GM21390 (cell line): ENCODE results near the gene BCKDHB.
"Not testable (repeated sequence)": the region's sequence is repeated elsewhere in the genome, so short reads cannot be mapped to it uniquely, and the experiment has no call there.

Experiments
- ATAC-seq: cut with Tn5 transposase; IDR thresholded peaks from one replicate; pipeline ENCODE4 v1.9.1; 2021; ENCODE audit not compliant: unreplicated experiment

BCKDHB gene

DNA sequence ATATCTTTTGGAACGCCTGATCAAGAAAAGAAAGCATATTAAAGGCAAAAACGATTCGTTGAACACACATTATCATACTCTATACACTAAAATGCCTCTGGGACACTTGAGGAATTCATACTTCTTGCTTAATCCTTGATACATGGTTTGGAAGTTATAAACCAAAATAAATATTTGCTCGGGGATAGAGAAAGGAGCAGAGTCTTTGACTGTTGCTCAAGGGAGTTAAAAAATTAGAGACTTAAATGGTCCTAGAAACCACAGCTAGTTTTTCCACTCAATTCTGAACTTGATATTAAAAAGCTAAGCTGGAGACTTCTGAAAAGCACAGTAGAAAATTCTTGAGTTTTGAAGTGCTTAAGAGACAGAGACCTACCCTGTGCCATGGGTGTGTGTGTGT is 98.9 kb downstream of the BCKDHB start:
- no peak for ATAC-seq

DNA sequence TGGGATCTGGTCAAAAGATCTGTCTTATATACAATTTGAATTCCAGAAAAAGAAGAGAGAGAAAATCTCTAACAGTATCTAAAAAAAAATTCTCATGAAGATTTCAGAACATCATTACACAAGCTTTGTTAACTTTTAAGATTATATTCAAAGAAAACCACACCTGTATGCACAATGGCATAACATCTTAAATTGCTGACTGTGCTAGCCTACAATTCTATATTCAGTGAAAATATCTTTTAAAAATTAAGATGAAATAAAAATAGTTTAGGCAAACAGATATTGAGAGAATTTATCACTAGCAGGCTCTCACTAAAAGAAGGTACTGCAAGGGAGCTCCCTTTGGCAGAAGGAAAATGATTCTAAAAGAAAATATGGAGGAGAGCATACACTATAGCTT is 100.3 kb downstream of the BCKDHB start:
- no peak for ATAC-seq

DNA sequence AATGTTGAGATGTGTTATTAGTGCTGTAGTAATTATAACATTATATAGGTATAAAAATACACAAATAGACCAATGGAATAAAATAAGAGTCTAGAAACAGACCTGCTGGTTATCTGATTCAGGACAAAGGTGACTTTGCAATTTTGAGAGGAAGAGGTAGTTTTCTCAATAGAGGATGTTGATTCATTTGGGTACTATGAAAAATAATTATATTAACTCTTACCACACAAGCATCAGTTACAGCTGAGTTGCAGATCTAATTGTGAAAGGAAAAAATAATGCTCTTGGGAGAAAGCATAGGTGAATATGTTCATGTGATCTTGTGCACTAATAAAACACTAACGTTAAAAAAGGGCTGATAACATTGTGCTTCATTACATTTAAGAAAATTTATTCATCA is 103.0 kb downstream of the BCKDHB start:
- ATAC-seq, result peak; percentile 44

DNA sequence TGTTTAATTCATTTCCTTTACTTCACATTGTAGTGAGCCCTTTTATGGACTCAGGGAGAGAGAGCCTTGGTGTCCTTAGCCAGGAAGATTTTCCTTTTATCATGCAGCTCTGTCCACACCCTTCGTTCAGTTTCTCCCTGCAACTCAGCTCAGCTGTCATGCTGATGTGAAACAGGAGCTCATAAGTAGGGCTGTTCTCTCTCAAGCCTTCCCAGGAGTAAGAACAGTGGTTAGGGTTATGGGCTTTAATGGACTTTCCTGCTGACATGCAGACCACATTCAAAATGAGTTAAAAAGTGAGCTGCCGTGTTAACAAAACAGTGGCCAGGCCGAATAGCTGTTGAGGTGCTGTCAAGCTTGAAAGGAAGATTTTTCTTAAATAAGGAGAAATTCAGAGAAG is 104.1 kb downstream of the BCKDHB start:
- ATAC-seq, result no peak

DNA sequence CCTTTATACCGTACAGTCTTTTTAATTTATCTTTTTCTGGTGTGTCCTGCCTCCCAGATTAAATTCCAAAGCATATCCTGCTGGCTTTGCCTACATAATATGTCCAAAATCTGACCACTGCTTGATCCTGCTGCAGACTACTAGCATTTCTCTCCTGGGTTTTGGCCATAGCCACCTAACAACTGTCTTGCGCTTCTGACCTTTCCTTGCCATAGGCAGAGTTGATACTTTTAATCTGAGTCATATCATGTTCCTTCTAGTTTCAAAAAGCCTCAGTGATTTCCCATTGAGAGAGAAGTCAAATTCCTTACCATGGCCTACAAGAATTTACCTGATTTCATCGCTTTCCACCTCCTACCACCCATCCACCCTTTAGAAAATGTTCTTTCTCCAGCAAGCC is 104.8 kb downstream of the BCKDHB start:
- ATAC-seq, result no peak

DNA sequence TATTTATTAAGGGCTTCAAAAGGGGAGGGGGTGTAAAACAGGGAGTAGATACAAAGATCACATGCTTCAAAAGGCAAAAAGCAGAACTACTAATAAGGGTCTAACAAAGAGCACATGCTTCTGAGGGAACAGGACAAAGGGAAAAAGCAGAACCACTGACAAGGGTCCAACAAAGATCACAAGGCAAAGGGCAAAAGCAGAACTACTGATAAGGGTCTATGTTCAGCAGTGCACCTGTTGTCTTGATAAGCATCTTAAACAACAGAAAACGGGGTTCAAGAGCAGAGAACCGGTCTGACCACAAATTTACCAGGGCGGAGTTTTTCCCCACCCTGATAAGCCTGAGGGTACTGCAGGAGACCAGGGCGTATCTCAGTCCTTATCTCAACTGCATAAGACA is 105.4 kb downstream of the BCKDHB start:
- ATAC-seq, result not testable (repeated sequence)

DNA sequence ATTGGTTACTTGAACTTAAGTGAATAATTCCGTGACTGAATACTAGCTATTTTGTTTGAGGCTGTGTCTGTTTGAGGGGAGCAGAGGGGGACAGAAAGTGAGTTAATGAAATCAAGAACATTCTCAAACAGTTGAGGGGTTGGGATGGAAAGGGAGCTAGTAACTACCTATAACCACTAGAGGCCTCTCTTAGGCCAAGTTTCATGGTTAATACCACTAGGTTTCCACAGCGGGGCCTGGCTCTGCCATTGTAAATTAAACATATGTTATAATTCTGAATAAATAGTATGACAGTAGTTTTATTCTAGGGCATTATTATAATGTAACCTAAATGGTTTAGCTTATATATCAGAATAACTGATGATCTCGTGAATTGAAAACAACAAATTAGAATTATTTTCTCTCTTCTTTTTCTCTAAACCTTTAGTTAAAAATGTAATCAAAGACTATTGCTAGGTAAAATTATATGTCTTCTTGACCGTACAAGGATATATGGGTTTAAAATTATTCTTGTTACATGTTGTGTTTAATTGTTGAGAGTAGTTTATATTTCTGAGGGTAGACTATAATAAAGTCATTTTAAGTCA is 108.1 kb downstream of the BCKDHB start:
- peak; percentile 92 for ATAC-seq

DNA sequence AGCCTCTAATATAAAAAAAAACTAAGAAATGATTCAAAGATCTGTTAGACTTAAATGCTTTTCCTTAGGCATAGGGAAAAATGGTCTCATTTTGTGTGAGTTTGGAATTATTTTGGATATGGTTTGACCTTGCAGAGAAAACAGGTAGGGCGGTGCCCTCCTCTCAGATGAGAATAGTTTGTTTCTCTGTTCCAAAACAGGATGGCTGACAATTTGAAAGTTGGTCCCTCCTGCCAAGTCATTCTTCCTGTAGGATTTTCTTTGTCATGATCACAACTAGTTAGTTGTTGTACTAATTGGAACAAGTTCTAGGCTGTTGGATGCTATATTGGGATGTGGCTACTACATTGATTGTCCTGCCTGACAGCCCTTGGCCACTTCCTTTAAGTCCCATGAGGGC is 108.6 kb downstream of the BCKDHB start:
- no peak for ATAC-seq

DNA sequence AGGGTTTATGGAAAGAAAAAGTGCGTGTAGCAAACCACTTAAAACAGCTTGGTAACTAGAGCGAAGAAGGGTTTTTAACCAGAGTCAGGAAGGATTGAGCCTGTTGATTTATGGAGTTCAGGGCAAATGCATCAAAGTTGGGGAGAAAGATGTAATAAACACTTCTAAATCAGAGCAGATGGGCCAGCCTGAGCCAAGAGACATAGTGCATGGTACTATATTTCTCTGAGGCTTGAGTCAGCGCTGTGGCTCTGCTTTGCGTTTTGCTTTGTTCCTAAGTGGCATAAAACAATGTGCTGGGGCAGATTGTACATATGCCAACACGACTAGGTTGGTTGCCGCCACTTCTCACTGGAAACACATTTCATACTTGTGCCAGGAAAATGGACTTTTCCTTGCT is 111.3 kb downstream of the BCKDHB start:
- ATAC-seq, result no peak

DNA sequence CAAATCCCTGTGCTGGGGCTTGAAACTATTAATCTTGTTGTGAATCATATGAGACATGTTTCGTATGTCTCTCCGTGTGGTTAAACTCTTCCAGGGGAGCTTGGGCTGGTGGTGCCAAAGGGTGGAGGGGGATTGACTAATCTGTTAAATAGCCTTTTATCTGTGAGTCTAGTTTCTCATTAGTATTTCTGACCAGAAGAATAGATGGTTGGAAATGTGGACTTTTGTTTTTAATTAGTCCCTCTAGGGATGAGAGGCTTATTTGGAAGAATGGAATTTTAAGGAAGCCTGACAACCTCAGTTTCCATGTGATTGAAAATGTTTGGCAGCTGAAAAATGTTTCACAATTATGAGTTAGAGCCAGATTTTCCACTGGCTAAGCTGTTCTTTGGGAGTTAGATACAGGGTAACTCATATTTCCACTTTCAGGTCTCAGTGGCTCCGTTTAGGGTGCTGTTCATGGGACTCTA is 117.3 kb downstream of the BCKDHB start:
- ATAC-seq, result no peak

DNA sequence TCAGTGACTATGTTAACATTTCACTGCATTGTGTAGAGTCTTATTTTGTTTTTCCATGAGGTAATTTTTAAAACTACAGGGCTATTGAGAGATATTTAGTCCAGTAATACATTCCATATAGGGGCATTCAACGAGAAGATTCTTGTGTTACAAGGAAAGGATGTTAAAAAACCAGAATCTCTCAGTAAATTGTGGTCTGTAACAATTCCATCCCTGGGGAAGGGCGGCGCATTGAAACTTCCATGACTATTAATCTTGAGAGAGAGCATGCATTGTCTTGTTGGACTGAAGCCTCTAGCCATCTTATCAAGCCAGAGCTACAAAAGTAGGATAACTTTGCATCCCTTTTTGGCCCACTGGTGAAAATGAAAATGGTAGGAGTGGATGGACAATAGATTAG is 119.7 kb downstream of the BCKDHB start:
- ATAC-seq, result no peak

DNA sequence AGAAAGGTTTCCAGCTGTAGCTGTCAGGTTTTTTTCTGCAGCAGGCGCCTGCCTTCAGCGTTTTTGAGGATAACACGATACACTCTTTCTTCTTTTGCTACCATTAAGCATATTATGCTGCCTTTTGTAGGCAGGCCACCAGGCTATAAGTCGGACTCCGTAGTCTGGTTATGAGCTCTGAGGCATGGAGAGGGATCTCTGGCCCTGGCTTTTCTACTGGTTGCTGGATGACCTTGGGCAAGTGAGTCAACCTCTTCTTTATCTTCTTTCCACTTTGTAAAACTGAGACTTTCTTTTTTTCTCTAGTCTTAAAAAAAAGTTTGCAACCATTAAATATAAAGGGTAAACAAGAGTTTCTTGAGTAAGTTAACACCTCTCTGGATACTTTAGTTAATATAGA is 120.2 kb downstream of the BCKDHB start:
- no peak for ATAC-seq

DNA sequence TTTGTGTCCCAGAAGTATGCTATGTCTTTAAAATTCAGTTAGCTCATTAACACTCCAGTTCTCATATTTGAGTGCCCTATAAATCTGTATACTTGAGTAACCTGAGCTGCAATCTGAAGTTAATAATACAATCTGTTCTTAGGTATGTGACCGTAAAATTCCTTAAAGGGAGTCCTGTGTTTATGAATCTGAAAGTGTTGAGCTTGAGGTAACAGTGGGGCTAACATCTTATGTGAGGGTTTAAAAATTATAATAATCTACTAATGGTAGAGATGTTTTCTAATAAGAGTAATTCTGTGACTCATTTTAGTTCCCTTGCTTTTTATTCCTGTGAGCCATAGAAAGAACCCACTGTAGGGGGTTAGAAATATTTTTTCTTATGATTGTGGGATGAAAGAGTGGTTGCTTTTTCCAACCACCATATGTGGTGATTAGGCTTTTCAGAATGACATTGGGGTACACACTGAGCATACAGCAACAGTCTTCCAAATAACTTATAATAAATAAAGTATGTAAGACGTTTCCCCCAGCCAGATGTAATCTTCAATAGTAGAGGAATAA is 121.2 kb downstream of the BCKDHB start:
- no peak for ATAC-seq

DNA sequence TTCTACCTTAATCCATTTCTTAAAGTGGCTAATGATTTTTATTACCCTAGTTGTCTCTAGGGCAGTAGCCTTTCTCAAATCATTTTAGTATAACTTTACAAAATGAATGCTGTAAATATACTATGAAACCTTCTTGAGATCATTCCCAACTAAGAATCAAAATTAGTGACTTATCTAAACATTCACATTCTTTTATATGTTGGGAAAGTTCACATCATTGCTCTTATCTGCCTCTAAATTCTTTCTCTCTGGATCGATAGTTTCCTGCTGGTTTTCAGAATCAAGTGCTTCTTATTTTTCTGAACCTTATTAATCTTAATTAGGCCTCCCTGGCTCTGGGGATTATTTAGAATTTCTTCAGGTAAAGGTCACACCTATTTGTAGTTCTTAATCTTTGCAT is 126.8 kb downstream of the BCKDHB start:
- ATAC-seq, result no peak

DNA sequence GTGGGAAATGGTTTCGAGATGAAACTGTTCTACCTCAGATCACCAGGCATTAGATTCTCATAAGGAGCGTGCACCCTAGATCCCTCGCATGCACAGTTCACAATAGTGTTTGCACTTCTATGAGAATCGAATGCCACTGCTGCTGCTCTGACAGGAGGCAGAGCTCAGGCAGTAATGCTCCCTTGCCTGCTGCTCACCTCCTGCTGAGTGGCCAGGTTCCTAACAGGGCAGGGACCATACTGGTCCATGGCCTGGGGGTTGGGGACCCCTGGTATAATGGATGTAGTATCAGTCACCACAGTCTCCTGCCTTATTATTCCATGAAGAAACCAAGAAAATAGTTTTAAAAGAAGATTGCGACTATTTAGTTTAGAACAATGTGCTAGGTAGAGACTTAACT is 127.5 kb downstream of the BCKDHB start:
- no peak for ATAC-seq

DNA sequence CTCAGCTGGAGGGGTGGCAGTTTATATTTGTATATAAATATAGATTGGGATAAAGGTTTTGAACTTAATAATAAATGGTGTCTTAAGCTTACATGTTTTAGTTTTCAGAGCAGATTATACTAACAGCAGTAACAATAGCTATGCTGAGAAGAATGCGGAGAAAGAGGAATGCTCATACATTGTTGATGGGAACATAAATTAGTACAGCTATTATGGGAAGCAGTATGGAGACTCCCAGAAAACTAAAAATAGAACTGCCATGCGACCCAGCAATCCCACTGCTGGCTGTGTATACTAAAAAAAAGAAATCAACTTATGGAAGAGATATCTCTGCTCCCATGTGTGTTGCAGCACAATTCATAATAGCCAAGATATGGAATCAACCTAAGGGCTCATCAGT is 127.9 kb downstream of the BCKDHB start:
- ATAC-seq, result no peak

DNA sequence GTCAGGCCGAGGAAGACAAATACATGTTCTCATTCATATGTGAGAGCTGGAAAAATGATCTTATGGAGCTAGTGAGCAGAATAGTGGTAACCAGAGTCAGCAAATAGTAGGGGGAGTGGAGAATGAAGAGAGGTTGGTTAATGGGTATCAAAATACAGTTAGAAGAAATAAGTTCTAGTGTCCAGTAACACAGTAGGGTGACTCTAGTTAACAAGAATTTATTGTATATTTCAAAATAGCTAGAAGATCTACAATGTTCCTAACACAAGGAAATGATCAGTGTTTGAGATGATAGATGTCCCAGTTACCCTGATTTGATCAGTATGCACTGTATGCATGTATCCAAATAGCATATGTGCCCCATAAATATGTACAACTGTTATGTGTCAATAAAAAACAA is 128.4 kb downstream of the BCKDHB start:
- ATAC-seq, result no peak

DNA sequence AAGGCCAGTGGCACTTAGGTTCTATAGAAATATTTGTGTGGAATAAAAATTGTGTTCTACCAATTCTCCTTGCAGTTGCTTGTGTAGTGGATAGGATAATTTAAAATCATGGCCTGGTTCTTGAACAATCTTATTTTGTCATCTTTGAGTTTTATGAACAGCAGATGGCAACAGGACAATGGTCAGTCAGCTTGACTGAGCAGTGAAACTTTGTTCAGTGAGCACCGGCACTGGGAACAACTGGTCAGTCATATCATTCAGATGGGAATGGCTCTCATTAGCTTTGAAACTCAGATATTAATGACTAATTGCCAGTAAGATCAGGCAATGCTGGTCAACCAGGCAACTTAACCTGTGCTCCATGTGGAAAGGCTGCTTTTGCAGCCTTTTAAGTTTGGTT is 129.2 kb downstream of the BCKDHB start:
- no peak for ATAC-seq

DNA sequence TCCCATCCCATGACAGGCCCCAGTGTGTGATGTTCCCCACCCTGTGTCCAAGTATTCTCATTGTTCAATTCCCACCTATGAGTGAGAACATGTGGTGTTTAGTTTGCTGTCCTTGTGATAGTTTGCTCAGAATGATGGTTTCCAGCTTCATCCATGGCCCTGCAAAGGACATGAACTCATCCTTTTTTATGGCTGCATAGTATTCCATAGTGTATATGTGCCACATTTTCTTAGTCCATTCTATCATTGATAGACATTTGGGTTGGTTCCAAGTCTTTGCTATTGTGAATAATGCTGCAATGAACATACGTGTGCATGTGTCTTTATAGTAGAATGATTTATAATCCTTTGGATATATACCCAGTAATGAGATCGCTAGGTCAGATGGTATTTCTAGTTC is 132.3 kb downstream of the BCKDHB start:
- ATAC-seq, result not testable (repeated sequence)

DNA sequence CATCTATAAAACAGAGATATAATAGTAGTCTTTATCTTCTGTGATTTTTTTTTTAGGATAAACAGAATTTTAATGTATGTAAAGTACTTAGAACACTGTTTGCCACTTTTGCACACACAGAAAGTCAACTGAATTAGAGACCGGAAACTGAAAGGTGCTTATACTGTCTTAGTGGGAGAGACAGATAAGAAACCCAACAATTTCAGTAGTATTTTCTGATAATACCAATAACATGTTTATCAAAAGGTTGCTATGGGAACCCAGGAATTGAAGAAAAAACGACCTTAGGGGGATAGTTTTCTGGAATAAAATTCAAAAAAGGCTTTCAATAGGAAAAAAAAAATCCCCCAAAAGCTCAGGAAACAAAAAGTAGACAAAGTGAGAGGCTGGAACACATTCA is 138.6 kb downstream of the BCKDHB start:
- no peak for ATAC-seq

DNA sequence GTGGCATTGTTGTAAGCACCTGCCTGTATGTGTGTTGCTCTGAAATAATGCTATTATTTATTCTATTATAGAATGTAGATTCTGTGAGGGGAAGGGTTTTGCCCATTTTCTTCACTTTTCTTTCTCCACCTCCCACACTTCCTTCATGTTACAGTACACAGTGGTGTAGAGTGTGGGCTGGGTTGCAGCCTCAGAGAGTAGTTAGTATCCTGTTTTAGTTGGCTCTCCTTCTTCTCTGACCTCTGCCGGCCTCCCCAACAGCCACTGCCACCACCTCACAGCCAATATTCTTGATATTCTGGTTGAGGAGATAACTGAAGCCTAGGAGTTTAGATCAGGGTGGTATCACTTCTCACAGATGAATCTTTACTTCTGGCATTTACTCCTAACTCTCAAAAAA is 143.4 kb downstream of the BCKDHB start:
- ATAC-seq, result no peak

DNA sequence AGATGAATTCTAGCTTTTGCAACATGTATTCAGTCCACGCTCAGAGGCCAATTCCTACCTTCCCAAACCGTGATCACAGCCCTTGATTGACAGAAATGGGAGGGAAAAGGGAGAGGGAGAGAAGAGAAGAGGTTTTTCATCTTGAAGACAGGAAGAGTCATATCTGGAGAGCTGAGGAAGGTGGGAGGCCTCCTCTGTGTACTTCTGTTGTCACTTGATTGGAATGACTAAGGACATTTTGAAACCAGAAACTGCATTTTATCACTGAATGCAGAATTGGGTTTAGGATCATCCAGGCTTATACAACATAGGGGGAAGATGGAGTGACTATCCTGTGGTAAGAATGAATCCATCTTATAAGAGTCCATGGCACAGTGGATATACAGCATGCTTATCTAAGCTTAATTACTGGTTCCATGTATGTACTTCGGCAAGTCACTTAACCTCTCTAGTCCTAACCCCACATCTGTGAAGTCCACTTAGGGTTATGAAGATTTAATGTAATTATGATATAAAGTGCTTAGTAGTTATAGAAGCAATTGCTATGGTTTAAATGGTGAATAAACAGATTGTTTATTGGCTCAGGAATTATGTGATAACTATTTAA is 144.0 kb downstream of the BCKDHB start:
- ATAC-seq, result no peak

DNA sequence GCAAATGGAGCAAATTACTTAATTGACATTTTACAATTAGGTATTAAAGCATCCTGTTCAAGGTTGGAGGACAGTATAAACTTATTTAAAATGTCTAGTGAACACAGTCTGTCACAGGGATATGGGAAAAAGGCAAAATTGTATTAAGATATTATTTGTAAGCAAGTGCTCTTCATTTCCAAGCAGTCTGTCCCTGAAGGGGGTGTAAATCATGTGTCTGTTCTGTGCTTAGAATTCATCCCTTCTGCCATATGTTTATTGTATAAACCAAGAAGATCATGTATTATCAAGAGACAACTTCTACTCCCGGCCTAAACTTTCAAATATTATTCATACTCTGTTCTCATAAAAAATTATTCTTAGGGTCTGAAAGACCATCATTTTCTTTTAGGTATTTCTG is 144.8 kb downstream of the BCKDHB start:
- ATAC-seq, result no peak
